SK-N-SH (cell line): Measurements from ENCODE around the gene FAM53A. TPM values are rescaled to one million over a fixed set of nuclear protein-coding genes. Genes with fewer than 3 reads are reported as not detected.

Source experiments
- ELF1 ChIP-seq: IDR thresholded peaks from 2 replicates; pipeline ENCODE4 v1.4.0; 2012
- FOXM1 ChIP-seq: IDR thresholded peaks from 2 replicates; pipeline ENCODE4 v1.4.0; 2012; ENCODE audit warnings: low read depth, mild to moderate bottlenecking
- MXI1 ChIP-seq: IDR thresholded peaks from 2 replicates; pipeline ENCODE4 v1.6.1; 2012; ENCODE audit warnings: mild to moderate bottlenecking, low read depth, low read length, improper control_type of control experiment
- POLR2AphosphoS5 ChIP-seq: IDR thresholded peaks from 2 replicates; pipeline ENCODE4 v1.6.1; 2012; ENCODE audit warnings: low read depth, low read length
- TAF1 ChIP-seq: IDR thresholded peaks from 2 replicates; pipeline ENCODE4 v1.6.1; 2012; ENCODE audit warnings: low read depth, mild to moderate bottlenecking, low read length, moderate library complexity, borderline replicate concordance
- TCF12 ChIP-seq: IDR thresholded peaks from 2 replicates; pipeline ENCODE4 v1.4.0; 2012
- polyA plus RNA-seq, 3 experiments: library from polyadenylated mRNA; depleted of rRNA; stranded (reverse); fragments of >200 nt; gene quantifications; 2 replicates each; pipeline ENCODE4 v1.2.3, GENCODE V29; 2012
- small RNA-seq, 7 experiments: library from RNA; depleted of rRNA; stranded (forward); fragments of <200 nt; gene quantifications; one replicate each; pipeline ENCODE3, GENCODE V24; 2012
- TF ChIP-seq, protein P1 (sequence below): fragments of 150-350 bp; IDR thresholded peaks from 2 replicates; pipeline ENCODE4 v1.6.1; 2016; ENCODE audit warnings: mild to moderate bottlenecking, low read depth, low read length
- TF ChIP-seq, protein P2 (sequence below): fragments of 200-600 bp; sonication (generic); IDR thresholded peaks from 2 replicates; pipeline ENCODE4 v1.6.1; 2017; ENCODE audit warnings: antibody characterized with exemption, mild to moderate bottlenecking, moderate library complexity

The FAM53A gene
- polyA plus RNA-seq, 1 of the 3 experiments (the other 2 are of a cell fraction) = 7.6 TPM

DNA sequence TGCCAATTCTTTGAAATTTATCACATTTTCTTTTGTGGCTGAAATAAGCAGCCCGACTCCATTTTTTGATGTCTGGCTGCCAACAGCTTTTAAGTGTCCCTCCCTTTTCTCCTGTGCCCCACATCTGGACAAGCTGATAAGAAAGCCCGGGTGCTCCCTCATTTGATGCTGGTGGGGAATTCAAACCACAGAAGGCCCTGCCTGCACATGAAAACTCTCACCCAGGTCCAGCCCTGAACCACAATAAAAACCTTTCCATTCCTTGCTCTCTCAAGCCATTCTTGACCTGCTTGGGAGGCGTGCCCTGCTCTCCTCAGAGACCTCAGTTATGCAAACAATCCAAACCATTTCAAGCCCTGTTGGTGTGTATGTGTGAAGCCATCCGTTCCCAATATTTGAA, 93.9 kb downstream of the FAM53A start (continued):
- TF ChIP-seq POLR2AphosphoS5 = no peak
- TF ChIP-seq FOXM1 = no peak
- no peak for TF ChIP-seq MXI1
- TF ChIP-seq ELF1 = no peak
- no peak for TF ChIP-seq TAF1
- TF ChIP-seq, protein P1, sequence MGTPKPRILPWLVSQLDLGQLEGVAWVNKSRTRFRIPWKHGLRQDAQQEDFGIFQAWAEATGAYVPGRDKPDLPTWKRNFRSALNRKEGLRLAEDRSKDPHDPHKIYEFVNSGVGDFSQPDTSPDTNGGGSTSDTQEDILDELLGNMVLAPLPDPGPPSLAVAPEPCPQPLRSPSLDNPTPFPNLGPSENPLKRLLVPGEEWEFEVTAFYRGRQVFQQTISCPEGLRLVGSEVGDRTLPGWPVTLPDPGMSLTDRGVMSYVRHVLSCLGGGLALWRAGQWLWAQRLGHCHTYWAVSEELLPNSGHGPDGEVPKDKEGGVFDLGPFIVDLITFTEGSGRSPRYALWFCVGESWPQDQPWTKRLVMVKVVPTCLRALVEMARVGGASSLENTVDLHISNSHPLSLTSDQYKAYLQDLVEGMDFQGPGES = no peak
- TF ChIP-seq, protein P2, sequence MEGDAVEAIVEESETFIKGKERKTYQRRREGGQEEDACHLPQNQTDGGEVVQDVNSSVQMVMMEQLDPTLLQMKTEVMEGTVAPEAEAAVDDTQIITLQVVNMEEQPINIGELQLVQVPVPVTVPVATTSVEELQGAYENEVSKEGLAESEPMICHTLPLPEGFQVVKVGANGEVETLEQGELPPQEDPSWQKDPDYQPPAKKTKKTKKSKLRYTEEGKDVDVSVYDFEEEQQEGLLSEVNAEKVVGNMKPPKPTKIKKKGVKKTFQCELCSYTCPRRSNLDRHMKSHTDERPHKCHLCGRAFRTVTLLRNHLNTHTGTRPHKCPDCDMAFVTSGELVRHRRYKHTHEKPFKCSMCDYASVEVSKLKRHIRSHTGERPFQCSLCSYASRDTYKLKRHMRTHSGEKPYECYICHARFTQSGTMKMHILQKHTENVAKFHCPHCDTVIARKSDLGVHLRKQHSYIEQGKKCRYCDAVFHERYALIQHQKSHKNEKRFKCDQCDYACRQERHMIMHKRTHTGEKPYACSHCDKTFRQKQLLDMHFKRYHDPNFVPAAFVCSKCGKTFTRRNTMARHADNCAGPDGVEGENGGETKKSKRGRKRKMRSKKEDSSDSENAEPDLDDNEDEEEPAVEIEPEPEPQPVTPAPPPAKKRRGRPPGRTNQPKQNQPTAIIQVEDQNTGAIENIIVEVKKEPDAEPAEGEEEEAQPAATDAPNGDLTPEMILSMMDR = no peak
- TF ChIP-seq TCF12 = no peak

Small RNA genes lying within 50 kb of the gene (small RNA-seq; reads per million reads assigned to genes)
- 0 reads per million in 7 experiments for gene RF00019

Other genes starting within 250 kb of the FAM53A start
- gene SLBP, start 28.0 kb upstream of the FAM53A start, polyA plus RNA-seq (2012; rRNA removed) = 51.5 and 64.3 TPM in 2 replicates
- gene TMEM129, start 37.0 kb upstream of the FAM53A start, polyA plus RNA-seq (2012; rRNA removed) = 36.5 and 43.9 TPM in 2 replicates
- gene TACC3, start 37.2 kb upstream of the FAM53A start, polyA plus RNA-seq (2012; rRNA removed) = 29.2 and 49.5 TPM in 2 replicates
- 0.62 and 1.1 TPM in 2 replicates for gene FGFR3, start 109.0 kb upstream of the FAM53A start, polyA plus RNA-seq (2012; rRNA removed)
- gene LETM1, start 171.8 kb upstream of the FAM53A start, polyA plus RNA-seq (2012; rRNA removed) = 25.8 and 26.7 TPM in 2 replicates
- 28.0 and 34.2 TPM in 2 replicates for gene NSD2, start 187.1 kb upstream of the FAM53A start, polyA plus RNA-seq (2012; rRNA removed)